IMR-90 (cell line): ENCODE results near the gene FARS2. TPM values are rescaled to one million over a fixed set of nuclear protein-coding genes. Genes with fewer than 3 reads are reported as not detected.

Experiments
- ATAC-seq: fragments of 200-7000 bp; cut with Tn5 transposase; 2 replicates; pipeline ENCODE4 v1.9.1; 2020; ENCODE audit warnings: low read depth, mild to moderate bottlenecking, moderate library complexity
- BruUV-seq: library from RNA; stranded (reverse); fragments of 400-500 nt; replicated peaks from 2 replicates; lab custom pipeline; 2021; lab: Mats Ljungman, UMichigan
- CTCF ChIA-PET: fragments of 300-600 bp; formaldehyde crosslinking; extraction: SDS; loops from one replicate; lab custom pipeline; 2021; ENCODE audit warnings: antibody characterized with exemption; lab: Yijun Ruan, JAX
- POLR2A ChIA-PET: fragments of 300-600 bp; sonication (Branson Sonifier 250); formaldehyde crosslinking; loops from one replicate; lab custom pipeline; 2022; ENCODE audit warnings: antibody characterized with exemption; ENCODE audit not compliant: unreplicated experiment; lab: Charles Lee
- DNase-seq: peaks from one replicate; pipeline ENCODE4 v3.0.0; 2013
- H2AFZ ChIP-seq: replicated peaks from 2 replicates; pipeline ENCODE3; 2013; ENCODE audit warnings: low read length, mild to moderate bottlenecking; ENCODE audit not compliant: poor library complexity
- H2AK5ac ChIP-seq: 2 replicates; pipeline ENCODE4 v1.6.1; 2013; ENCODE audit warnings: low read depth, low read length, inconsistent platforms
- H2AK9ac ChIP-seq: replicated peaks from 2 replicates; pipeline ENCODE3; 2013; ENCODE audit warnings: mild to moderate bottlenecking, low read depth, low read length, moderate library complexity; ENCODE audit not compliant: poor library complexity
- H2BK120ac ChIP-seq: 2 replicates; pipeline ENCODE4 v1.6.1; 2013; ENCODE audit warnings: low read depth, low read length, inconsistent platforms
- H2BK15ac ChIP-seq: 3 replicates; pipeline ENCODE4 v1.6.1; 2013; ENCODE audit warnings: low read depth, low read length, inconsistent platforms
- H2BK20ac ChIP-seq: 2 replicates; pipeline ENCODE4 v1.6.1; 2013; ENCODE audit warnings: low read depth, mild to moderate bottlenecking, inconsistent platforms, low read length, moderate library complexity
- H2BK5ac ChIP-seq: 2 replicates; pipeline ENCODE4 v1.6.1; 2013; ENCODE audit warnings: mild to moderate bottlenecking, low read depth, low read length, inconsistent platforms; ENCODE audit not compliant: poor library complexity, severe bottlenecking
- H3K14ac ChIP-seq: replicated peaks from 2 replicates; pipeline ENCODE4 v1.6.1; 2013; ENCODE audit warnings: low read depth, low read length, inconsistent platforms
- H3K18ac ChIP-seq: 2 replicates; pipeline ENCODE4 v1.6.1; 2013; ENCODE audit warnings: low read depth, low read length, control low read depth
- H3K23ac ChIP-seq: 2 replicates; pipeline ENCODE4 v1.6.1; 2013; ENCODE audit warnings: low read depth, low read length, inconsistent platforms
- H3K27ac ChIP-seq: 2 replicates; pipeline ENCODE4 v1.5.1; 2013; ENCODE audit warnings: mild to moderate bottlenecking, control low read depth, low read length; ENCODE audit not compliant: insufficient read depth
- H3K27me3 ChIP-seq: 2 replicates; pipeline ENCODE4 v1.6.1; 2013; ENCODE audit warnings: low read length; ENCODE audit not compliant: control insufficient read depth, insufficient read depth
- H3K36me3 ChIP-seq: 2 replicates; pipeline ENCODE4 v1.6.1; 2013; ENCODE audit warnings: low read length, mixed read lengths; ENCODE audit not compliant: control insufficient read depth, insufficient read depth
- H3K4ac ChIP-seq: 2 replicates; pipeline ENCODE4 v1.6.1; 2013; ENCODE audit warnings: low read depth, low read length, inconsistent platforms
- H3K4me1 ChIP-seq: 2 replicates; pipeline ENCODE4 v1.6.1; 2013; ENCODE audit warnings: low read length, mixed read lengths; ENCODE audit not compliant: control insufficient read depth, insufficient read depth
- H3K4me2 ChIP-seq: 2 replicates; pipeline ENCODE4 v1.6.1; 2013; ENCODE audit warnings: low read depth, mild to moderate bottlenecking, control low read depth, low read length, moderate library complexity
- H3K4me3 ChIP-seq: 2 replicates; pipeline ENCODE4 v1.5.1; 2013; ENCODE audit warnings: low read depth, mild to moderate bottlenecking, control low read depth, low read length, moderate library complexity; ENCODE audit not compliant: insufficient read depth
- H3K56ac ChIP-seq: 2 replicates; pipeline ENCODE4 v1.6.1; 2013; ENCODE audit warnings: low read length, inconsistent platforms; ENCODE audit not compliant: insufficient read depth; ENCODE audit errors: extremely low read depth
- H3K79me1 ChIP-seq, 2 experiments: 2 replicates each; pipeline ENCODE4 v1.6.1; 2013; ENCODE audit warnings: low read length in 2 of 2, inconsistent platforms in 1 of 2, low read depth in 1 of 2
- H3K9ac ChIP-seq: 2 replicates; pipeline ENCODE4 v1.6.1; 2013; ENCODE audit warnings: low read depth, low read length, control low read depth
- H3K9me1 ChIP-seq: 2 replicates; pipeline ENCODE4 v1.6.1; 2013; ENCODE audit warnings: low read length, inconsistent platforms; ENCODE audit not compliant: insufficient read depth
- H3K9me3 ChIP-seq: 2 replicates; pipeline ENCODE4 v1.6.1; 2013; ENCODE audit warnings: low read length; ENCODE audit not compliant: control insufficient read depth, insufficient read depth
- H4K20me1 ChIP-seq: 2 replicates; pipeline ENCODE4 v1.6.1; 2013; ENCODE audit warnings: low read length, inconsistent platforms; ENCODE audit not compliant: insufficient read depth
- H4K5ac ChIP-seq: 2 replicates; pipeline ENCODE4 v1.6.1; 2013; ENCODE audit warnings: mild to moderate bottlenecking, low read depth, low read length, control low read depth
- H4K8ac ChIP-seq, 2 experiments: 2 replicates each; pipeline ENCODE4 v1.6.1; 2013; ENCODE audit warnings: low read depth in 2 of 2, low read length in 2 of 2, control low read depth in 1 of 2, inconsistent platforms in 1 of 2
- H4K91ac ChIP-seq: 2 replicates; pipeline ENCODE4 v1.6.1; 2013; ENCODE audit warnings: low read depth, low read length, inconsistent platforms; ENCODE audit not compliant: insufficient read depth
- BHLHE40 ChIP-seq: fragments of 150-350 bp; IDR thresholded peaks from 2 replicates; pipeline ENCODE4 v1.6.1; 2016; ENCODE audit warnings: mild to moderate bottlenecking, low read depth, low read length
- CEBPB ChIP-seq: IDR thresholded peaks from 2 replicates; pipeline ENCODE4 v1.6.1; 2012; ENCODE audit warnings: low read depth, low read length, improper control_type of control experiment
- CHD1 ChIP-seq: IDR thresholded peaks from 2 replicates; pipeline ENCODE4 v1.6.1; 2012; ENCODE audit warnings: low read depth, low read length, improper control_type of control experiment
- CTCF ChIP-seq: conservative IDR thresholded peaks from 2 replicates; pipeline ENCODE4 v1.5.1; 2012; ENCODE audit warnings: mild to moderate bottlenecking, low read depth, low read length, improper control_type of control experiment
- ELK1 ChIP-seq: fragments of 150-350 bp; IDR thresholded peaks from 2 replicates; pipeline ENCODE4 v1.6.1; 2016; ENCODE audit warnings: low read depth, mild to moderate bottlenecking, low read length, moderate library complexity, borderline replicate concordance
- FOS ChIP-seq: fragments of 150-350 bp; IDR thresholded peaks from 2 replicates; pipeline ENCODE4 v1.6.1; 2016; ENCODE audit warnings: low read depth, low read length
- MAFK ChIP-seq: IDR thresholded peaks from 2 replicates; pipeline ENCODE4 v1.6.1; 2012; ENCODE audit warnings: low read depth, low read length, improper control_type of control experiment
- NFE2L2 ChIP-seq: fragments of 150-350 bp; IDR thresholded peaks from 2 replicates; pipeline ENCODE4 v1.6.1; 2016; ENCODE audit warnings: low read depth, mild to moderate bottlenecking, low read length
- POLR2A ChIP-seq: IDR thresholded peaks from 2 replicates; pipeline ENCODE4 v1.6.1; 2012; ENCODE audit warnings: mild to moderate bottlenecking, low read depth, low read length
- RAD21 ChIP-seq: IDR thresholded peaks from 2 replicates; pipeline ENCODE4 v1.6.1; 2012; ENCODE audit warnings: low read length, improper control_type of control experiment
- RFX5 ChIP-seq: IDR thresholded peaks from 2 replicates; pipeline ENCODE4 v1.8.0; 2012; ENCODE audit warnings: low read depth, mild to moderate bottlenecking, low read length, moderate library complexity
- SMC3 ChIP-seq: fragments of 150-350 bp; IDR thresholded peaks from 2 replicates; pipeline ENCODE4 v1.6.1; 2016; ENCODE audit warnings: low read depth, mild to moderate bottlenecking, antibody characterized with exemption, low read length, moderate library complexity
- whole genome bisulfite sequencing, 2 experiments: methylation state at CpG; one replicate each; pipeline versions ENCODE4 v1.1.5 to v1.1.7; 2013; ENCODE audit warnings: missing lambda C conversion rate in 2 of 2; ENCODE audit not compliant: insufficient read length in 1 of 2; ENCODE audit errors: extremely low coverage in 2 of 2; 5-methylcytosine and 5-hydroxymethylcytosine counted together
- dilution Hi-C: fragments of 300-500 bp; cut with HindIII; formaldehyde crosslinking; loops from one replicate; pipeline ENCODE4 v1.14.3; 2018; ENCODE audit warnings: low sequenced_read_pairs; ENCODE audit not compliant: unreplicated experiment
- in situ Hi-C: fragments of 300-500 bp; cut with MboI; formaldehyde crosslinking; loops from 3 replicates; pipeline ENCODE4 v1.14.3; 2019; ENCODE audit warnings: low sequenced_read_pairs, inconsistent platforms, mixed read lengths
- intact Hi-C: fragments of 100-400 bp; cut with micrococcal nuclease; formaldehyde crosslinking; loops from 2 replicates; pipeline ENCODE4 v1.10.0; 2022
- polyA plus RNA-seq, 3 experiments: library from polyadenylated mRNA; depleted of rRNA; stranded (reverse); fragments of >200 nt; gene quantifications; 2 replicates each; pipeline ENCODE4 v1.2.3, GENCODE V29; 2012; ENCODE audit warnings: low replicate concordance in 1 of 3
- total RNA-seq: library from RNA; depleted of rRNA; stranded (reverse); fragments of >200 nt; gene quantifications from 2 replicates; pipeline ENCODE4 v1.2.3, GENCODE V29; 2012

Gene FARS2
- total and polyA plus RNA-seq, 2 of the 4 experiments (the other 2 are of a cell fraction): 12.1 to 28.9 TPM

- in situ Hi-C loops (no loop called here), intact Hi-C loops (no loop called here), dilution Hi-C loops (no loop called here)
- Histone ChIP-seq H3K4me1 (no peaks in the 10 kb centered on the region), H2BK5ac (no peak overlapping the region), H2AK5ac (no peak overlapping the region), H4K20me1 (no peaks in the 10 kb centered on the region), H4K91ac (no peak overlapping the region), H3K9ac (no peak overlapping the region), H2AFZ (no peak overlapping the region), H3K4me2 (no peak overlapping the region), H2BK120ac (no peak overlapping the region), H3K9me1 (no peaks in the 10 kb centered on the region; the same call in 1 of the 2 replicates), H3K56ac (no peak overlapping the region), H3K36me3 (no peaks in the 10 kb centered on the region), H2BK15ac (no peak overlapping the region), H3K4ac (no peak overlapping the region), H3K27ac (no peak overlapping the region), H3K9me3 (no peaks in the 10 kb centered on the region), H3K14ac (no peak overlapping the region), H2BK20ac (no peak overlapping the region), H3K4me3 (no peak overlapping the region), H2AK9ac (no peak overlapping the region), H4K5ac (no peak overlapping the region), H3K79me1 (no peaks in the 10 kb centered on the region), H4K8ac (no peak overlapping the region), H3K18ac (no peak overlapping the region), H3K23ac (no peak overlapping the region), H3K27me3 (no peaks in the 10 kb centered on the region)
- BruUV-seq: no TSS peak
- no peak for ATAC-seq
- TF ChIP-seq MAFK: no peak
- no peak for TF ChIP-seq CEBPB
- TF ChIP-seq CTCF: no peak
- TF ChIP-seq RAD21: no peak
- no peak for TF ChIP-seq FOS
- TF ChIP-seq POLR2A: no peak
- no peak for TF ChIP-seq ELK1
- no peak for TF ChIP-seq CHD1
- no peak for TF ChIP-seq SMC3
- TF ChIP-seq BHLHE40: no peak
- TF ChIP-seq NFE2L2: no peak
- no peak for TF ChIP-seq RFX5
- DNase-seq: no peak
- ChIA-PET POLR2A (no interaction called here), CTCF (no interaction called here)
- WGBS, 2 experiments: no CpG with 5 or more reads among the region's 1 CpG
Observed at GRCh38 chr6:5738211-5738610, 476.9 kb downstream of the FARS2 start.
